DND-41 (cell line): ENCODE results near the gene FADS1.

ENCODE experiments used
- ATAC-seq: fragments of 200-7000 bp; cut with Tn5 transposase; 3 replicates; pipeline ENCODE4 v1.9.1; 2021; ENCODE audit warnings: low read depth; ENCODE audit not compliant: insufficient read depth
- DNase-seq: peaks from one replicate; pipeline ENCODE4 v3.0.0-alpha.2; 2020
- H2AFZ ChIP-seq: 2 replicates; pipeline ENCODE4 v1.6.0; 2012; ENCODE audit warnings: low read depth, low read length
- H3K27ac ChIP-seq: 2 replicates; pipeline ENCODE4 v1.5.1; 2012; ENCODE audit warnings: low read length, inconsistent platforms
- H3K27me3 ChIP-seq: fragments of 200-600 bp; sonication (generic); 2 replicates; pipeline ENCODE4 v1.6.0; 2012; ENCODE audit warnings: low read length, mild to moderate bottlenecking, inconsistent platforms; ENCODE audit not compliant: insufficient read depth, poor library complexity
- H3K36me3 ChIP-seq: 2 replicates; pipeline ENCODE4 v1.5.1; 2012; ENCODE audit warnings: low read length, inconsistent platforms; ENCODE audit not compliant: insufficient read depth
- H3K4me1 ChIP-seq: 2 replicates; pipeline ENCODE4 v1.5.1; 2012; ENCODE audit warnings: mild to moderate bottlenecking, low read length; ENCODE audit not compliant: insufficient read depth
- H3K4me2 ChIP-seq: 2 replicates; pipeline ENCODE4 v1.6.0; 2012; ENCODE audit warnings: mild to moderate bottlenecking, moderate library complexity, low read length, inconsistent platforms; ENCODE audit not compliant: insufficient read depth
- H3K4me3 ChIP-seq, 2 experiments: fragments of 200-600 bp in 1 of 2; shearing (Covaris generic) in 1 of 2; 2 replicates each; pipeline ENCODE4 v1.5.1; 2012 to 2016; ENCODE audit warnings: inconsistent platforms in 2 of 2, low read length in 2 of 2, mild to moderate bottlenecking in 2 of 2, low read depth in 1 of 2, moderate library complexity in 1 of 2
- H3K79me2 ChIP-seq: 2 replicates; pipeline ENCODE4 v1.6.0; 2012; ENCODE audit warnings: low read length, inconsistent platforms; ENCODE audit not compliant: insufficient read depth
- H3K9ac ChIP-seq: 2 replicates; pipeline ENCODE4 v1.6.0; 2012; ENCODE audit warnings: low read depth, mild to moderate bottlenecking, inconsistent platforms, low read length, moderate library complexity
- H3K9me3 ChIP-seq: 2 replicates; pipeline ENCODE4 v1.5.1; 2012; ENCODE audit warnings: low read length, moderate library complexity, mild to moderate bottlenecking, inconsistent platforms; ENCODE audit not compliant: insufficient read depth, severe bottlenecking
- H4K20me1 ChIP-seq: 2 replicates; pipeline ENCODE4 v1.6.0; 2012; ENCODE audit warnings: low read length; ENCODE audit not compliant: insufficient read depth
- CTCF ChIP-seq: IDR thresholded peaks from 2 replicates; pipeline ENCODE4 v1.5.1; 2012; ENCODE audit warnings: borderline replicate concordance, low read length, moderate library complexity, mild to moderate bottlenecking; ENCODE audit not compliant: poor library complexity, severe bottlenecking; ENCODE audit errors: extremely low read depth
- EZH2 ChIP-seq: IDR thresholded peaks from 3 replicates; pipeline ENCODE4 v1.6.1; 2012; ENCODE audit warnings: borderline replicate concordance, low read depth, mild to moderate bottlenecking, moderate library complexity, low read length, inconsistent platforms; ENCODE audit not compliant: severe bottlenecking

The FADS1 gene

GRCh38 chr11:61771985-61772455 lies 44.8 kb downstream of the FADS1 start:
- no peaks in the 10 kb centered on the region for H3K36me3 ChIP-seq
- H3K9ac ChIP-seq: no peak overlapping the region
- H3K9me3 ChIP-seq: no peaks in the 10 kb centered on the region
- TF ChIP-seq CTCF (no peak), EZH2 (no peak)
- no peak overlapping the region for H3K27ac ChIP-seq
- ATAC-seq: no peak
- peaks cover 9% of the 10 kb centered on the region; the same call in 1 of the 2 replicates for H4K20me1 ChIP-seq
- no peak overlapping the region for H3K4me2 ChIP-seq
- H3K4me1 ChIP-seq: no peaks in the 10 kb centered on the region
- H2AFZ ChIP-seq: no peak overlapping the region; the same call in 1 of the 2 replicates
- H3K79me2 ChIP-seq: no peaks in the 10 kb centered on the region
- no peak for DNase-seq
- no peak overlapping the region for H3K4me3 ChIP-seq
- no peaks in the 10 kb centered on the region for H3K27me3 ChIP-seq

GRCh38 chr11:61771195-61771894 lies 45.5 kb downstream of the FADS1 start:
- Histone ChIP-seq H3K4me2 (no peak overlapping the region), H3K4me1 (no peaks in the 10 kb centered on the region), H3K36me3 (no peaks in the 10 kb centered on the region), H3K27ac (no peak overlapping the region), H3K27me3 (no peaks in the 10 kb centered on the region), H2AFZ (no peak overlapping the region), H3K9me3 (no peaks in the 10 kb centered on the region), H3K4me3 (no peak overlapping the region), H3K79me2 (no peaks in the 10 kb centered on the region), H3K9ac (no peak overlapping the region), H4K20me1 (peaks cover 4% of the 10 kb centered on the region; the same call in 1 of the 2 replicates)
- TF ChIP-seq EZH2 (no peak), CTCF (no peak)
- ATAC-seq: 0 out of 3 replicates have a peak, but pooled peaks have one; percentile 8
- no peak for DNase-seq

- Histone ChIP-seq H3K4me3 (no peak overlapping the region), H3K9me3 (no peaks in the 10 kb centered on the region), H3K4me1 (no peaks in the 10 kb centered on the region), H3K4me2 (no peak overlapping the region), H3K27ac (no peak overlapping the region), H2AFZ (no peak overlapping the region), H3K79me2 (no peaks in the 10 kb centered on the region), H3K27me3 (no peaks in the 10 kb centered on the region), H3K9ac (no peak overlapping the region), H3K36me3 (no peaks in the 10 kb centered on the region), H4K20me1 (no peaks in the 10 kb centered on the region)
- DNase-seq (no peak), ATAC-seq (no peak)
- TF ChIP-seq CTCF (no peak), EZH2 (no peak)
Observed at GRCh38 chr11:61769946-61770683, 46.7 kb downstream of the FADS1 start.
